ENCODE results near the gene SLAIN1. TPM values are rescaled to one million over a fixed set of nuclear protein-coding genes. Genes with fewer than 3 reads are reported as not detected.
"Not testable (repeated sequence)": the region's sequence is repeated elsewhere in the genome, so short reads cannot be mapped to it uniquely, and the experiment has no call there.

The SLAIN1 gene
- polyA plus RNA-seq, 3 donors, result 0.43 to 1.4 (median 0.75) TPM

GRCh38 chr13:77660841-77661250, 36.6 kb upstream of the SLAIN1 start:
- Histone ChIP-seq H3K36me3 (replicated peaks in 1 of 2; ENCODE audit: control insufficient read depth in 1 of 2, insufficient read depth in 2 of 2, low read length in 2 of 2) (no peaks in the 10 kb centered on the region), H3K27me3 (ENCODE audit: control insufficient read depth in 2 of 2, insufficient read depth in 2 of 2, low read length in 2 of 2) (no peaks in the 10 kb centered on the region), H3K79me2 (ENCODE audit: insufficient read depth, low read length) (no peaks in the 10 kb centered on the region), H3K9me3 (replicated peaks in 1 of 2; ENCODE audit: control insufficient read depth in 1 of 2, insufficient read depth in 1 of 2, low read length in 2 of 2) (peaks cover 0 to 16% of the 10 kb centered on the region in 2 donors), H2AFZ (ENCODE audit: insufficient read depth, low read depth, low read length, poor library complexity, severe bottlenecking) (no peak overlapping the region), H3K27ac (ENCODE audit: low read depth in 1 of 2, low read length in 2 of 2) (no peak overlapping the region), H3K9ac (ENCODE audit: insufficient read depth, low read length, poor library complexity, severe bottlenecking) (no peak overlapping the region), H3K4me3 (replicated peaks in 1 of 3; ENCODE audit: low read depth in 2 of 3, low read length in 3 of 3) (no peak overlapping the region), H4K20me1 (ENCODE audit: insufficient read depth, low read length) (no peaks in the 10 kb centered on the region), H3K4me1 (ENCODE audit: control insufficient read depth in 1 of 2, insufficient read depth in 2 of 2, low read length in 2 of 2) (no peaks in the 10 kb centered on the region), H3K4me2 (replicated peaks; ENCODE audit: extremely low read depth, low read length, poor library complexity, severe bottlenecking) (no peak overlapping the region)
- H3K36me3 Mint-ChIP-seq, result no peaks in the 10 kb centered on the region
- DNase-seq, result no peak
- H3K27ac Mint-ChIP-seq, result no peak overlapping the region
- no peak overlapping the region for H3K4me3 Mint-ChIP-seq
- peaks cover 0 to 2% (median 0%) of the 10 kb centered on the region in 3 donors for H3K27me3 Mint-ChIP-seq (ENCODE audit: low read depth in 3 of 3)
- peaks cover 11 to 31% (median 26%) of the 10 kb centered on the region in 7 donors for H3K9me3 Mint-ChIP-seq
- no peak for TF ChIP-seq CTCF (IDR thresholded peaks at IDR 0.05)
- H3K4me1 Mint-ChIP-seq, result no peaks in the 10 kb centered on the region
- intact Hi-C loops (cut with micrococcal nuclease), result no loop called here
- 95% methylated on average over 8 of the region's 15 CpGs for WGBS (ENCODE audit: insufficient coverage)

GRCh38 chr13:77662301-77662700, 35.2 kb upstream of the SLAIN1 start:
- DNase-seq; H2AFZ ChIP-seq (ENCODE audit: insufficient read depth, low read depth, low read length, poor library complexity, severe bottlenecking); H3K4me3 ChIP-seq (replicated peaks in 1 of 3; ENCODE audit: low read depth in 2 of 3, low read length in 3 of 3); intact Hi-C loops (cut with micrococcal nuclease); H3K27me3 Mint-ChIP-seq (ENCODE audit: low read depth in 3 of 3); H3K36me3 ChIP-seq (replicated peaks in 1 of 2; ENCODE audit: control insufficient read depth in 1 of 2, insufficient read depth in 2 of 2, low read length in 2 of 2); H3K4me1 ChIP-seq (ENCODE audit: control insufficient read depth in 1 of 2, insufficient read depth in 2 of 2, low read length in 2 of 2); H3K4me3 Mint-ChIP-seq; H3K79me2 ChIP-seq (ENCODE audit: insufficient read depth, low read length); H3K36me3 Mint-ChIP-seq; H3K27ac ChIP-seq (ENCODE audit: low read depth in 1 of 2, low read length in 2 of 2); H3K27me3 ChIP-seq (ENCODE audit: control insufficient read depth in 2 of 2, insufficient read depth in 2 of 2, low read length in 2 of 2); H3K27ac Mint-ChIP-seq; H4K20me1 ChIP-seq (ENCODE audit: insufficient read depth, low read length); H3K4me1 Mint-ChIP-seq; H3K9ac ChIP-seq (ENCODE audit: insufficient read depth, low read length, poor library complexity, severe bottlenecking); H3K4me2 ChIP-seq (replicated peaks; ENCODE audit: extremely low read depth, low read length, poor library complexity, severe bottlenecking): not testable (repeated sequence)
- peaks cover 0 to 16% of the 10 kb centered on the region in 2 donors for H3K9me3 ChIP-seq (replicated peaks in 1 of 2; ENCODE audit: control insufficient read depth in 1 of 2, insufficient read depth in 1 of 2, low read length in 2 of 2)
- 99% methylated on average over 14 of the region's 16 CpGs for WGBS (ENCODE audit: insufficient coverage)
- H3K9me3 Mint-ChIP-seq, result peaks cover 11 to 31% (median 27%) of the 10 kb centered on the region in 7 donors

GRCh38 chr13:77662831-77663230, 34.7 kb upstream of the SLAIN1 start:
- H3K36me3 Mint-ChIP-seq; H3K27ac Mint-ChIP-seq; H3K27me3 ChIP-seq (ENCODE audit: control insufficient read depth in 2 of 2, insufficient read depth in 2 of 2, low read length in 2 of 2); H3K27ac ChIP-seq (ENCODE audit: low read depth in 1 of 2, low read length in 2 of 2); H3K4me3 ChIP-seq (replicated peaks in 1 of 3; ENCODE audit: low read depth in 2 of 3, low read length in 3 of 3); H3K4me1 ChIP-seq (ENCODE audit: control insufficient read depth in 1 of 2, insufficient read depth in 2 of 2, low read length in 2 of 2); intact Hi-C loops (cut with micrococcal nuclease); H3K4me2 ChIP-seq (replicated peaks; ENCODE audit: extremely low read depth, low read length, poor library complexity, severe bottlenecking); H3K9ac ChIP-seq (ENCODE audit: insufficient read depth, low read length, poor library complexity, severe bottlenecking); H3K36me3 ChIP-seq (replicated peaks in 1 of 2; ENCODE audit: control insufficient read depth in 1 of 2, insufficient read depth in 2 of 2, low read length in 2 of 2); DNase-seq; H3K4me1 Mint-ChIP-seq; H3K4me3 Mint-ChIP-seq; H2AFZ ChIP-seq (ENCODE audit: insufficient read depth, low read depth, low read length, poor library complexity, severe bottlenecking); H3K79me2 ChIP-seq (ENCODE audit: insufficient read depth, low read length); H3K27me3 Mint-ChIP-seq (ENCODE audit: low read depth in 3 of 3); H4K20me1 ChIP-seq (ENCODE audit: insufficient read depth, low read length): not testable (repeated sequence)
- peaks cover 11 to 31% (median 27%) of the 10 kb centered on the region in 7 donors for H3K9me3 Mint-ChIP-seq
- WGBS (ENCODE audit: insufficient coverage), result 100% methylated on average over 1 of the region's 15 CpGs
- peaks cover 0 to 16% of the 10 kb centered on the region in 2 donors for H3K9me3 ChIP-seq (replicated peaks in 1 of 2; ENCODE audit: control insufficient read depth in 1 of 2, insufficient read depth in 1 of 2, low read length in 2 of 2)

Data from CD14-positive monocyte (primary cell).